IPS-18c (cell line): ENCODE measurements around the gene PRRT2.

ENCODE experiments used
- H3K4me3 ChIP-seq: 2 replicates; pipeline ENCODE4 v1.7.0; 2013; ENCODE audit warnings: low read depth, mild to moderate bottlenecking, low read length, moderate library complexity; ENCODE audit not compliant: insufficient read depth
- H3K9me3 ChIP-seq: one replicate; pipeline ENCODE4 v1.6.1; 2013; ENCODE audit warnings: mild to moderate bottlenecking, low read length, moderate library complexity; ENCODE audit not compliant: control insufficient read depth, insufficient read depth

PRRT2 gene

DNA sequence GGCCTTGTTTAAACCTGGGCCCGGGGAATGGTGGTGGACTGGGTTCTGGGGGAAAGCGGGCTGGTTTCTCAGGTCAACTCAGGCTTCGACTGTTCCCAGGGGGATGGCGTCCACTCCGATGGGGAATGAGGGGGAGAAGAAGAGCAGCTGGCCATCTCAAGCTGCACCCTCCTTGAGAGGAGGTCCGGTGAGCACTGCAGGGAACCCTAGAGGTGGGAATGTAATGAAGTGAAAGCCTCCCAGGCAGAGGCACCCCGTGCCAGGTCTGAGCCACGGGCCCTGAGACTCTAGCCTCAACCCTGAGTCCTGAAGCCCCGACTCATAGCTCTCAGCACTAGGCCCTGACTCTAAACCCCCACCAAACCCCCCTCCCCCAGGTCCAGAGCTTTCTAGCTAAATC, 52.2 kb downstream of the PRRT2 start:
- Histone ChIP-seq H3K9me3 (no peaks in the 10 kb centered on the region), H3K4me3 (no peak overlapping the region)
